Epithelial cell of proximal tubule (primary cell): Measurements from ENCODE around the gene FAM25G. TPM values are rescaled to one million over a fixed set of nuclear protein-coding genes. Genes with fewer than 3 reads are reported as not detected.
"Not testable (repeated sequence)": the region's sequence is repeated elsewhere in the genome, so short reads cannot be mapped to it uniquely, and the experiment has no call there.

ENCODE experiments used
- DNase-seq: peaks from one replicate; pipeline ENCODE4 v3.0.0-alpha.2; 2011; ENCODE audit warnings: low read depth
- H3K4me3 ChIP-seq: 2 replicates; pipeline ENCODE4 v1.5.1; 2011; ENCODE audit warnings: low read depth, mild to moderate bottlenecking, low read length
- total RNA-seq: library from RNA; depleted of rRNA; stranded (reverse); fragments of >200 nt; gene quantifications from 2 replicates; pipeline ENCODE4 v1.2.3, GENCODE V29; 2015

FAM25G gene
- not detected in 2 replicates for total RNA-seq

- not testable (repeated sequence) for H3K4me3 ChIP-seq, DNase-seq
Observed at GRCh38 chr10:47491600-47491999, at the start of gene FAM25G. Gene FAM25G, minus strand, starts transcription at chr10:47491700. Its CDS starts 26 bp downstream, at chr10:47491674.

DNA sequence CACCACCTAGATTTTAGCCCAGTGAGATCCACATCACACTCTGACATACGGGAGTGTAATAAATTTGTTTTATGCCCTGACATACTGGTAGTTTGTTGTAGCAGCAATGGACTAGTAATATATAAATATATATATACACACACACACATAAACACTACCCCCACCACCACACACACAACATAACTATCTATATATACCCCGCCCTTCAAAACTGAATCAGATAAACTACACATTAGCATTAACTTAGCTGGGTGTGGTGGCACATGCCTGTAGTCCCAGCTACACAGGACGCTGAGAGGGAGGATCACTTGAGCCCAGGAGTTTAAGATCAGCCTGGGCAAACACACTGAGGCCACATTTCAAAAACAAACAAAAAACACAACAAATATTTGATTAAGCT is 44.9 kb upstream of the FAM25G start:
- not testable (repeated sequence) for DNase-seq, H3K4me3 ChIP-seq

DNA sequence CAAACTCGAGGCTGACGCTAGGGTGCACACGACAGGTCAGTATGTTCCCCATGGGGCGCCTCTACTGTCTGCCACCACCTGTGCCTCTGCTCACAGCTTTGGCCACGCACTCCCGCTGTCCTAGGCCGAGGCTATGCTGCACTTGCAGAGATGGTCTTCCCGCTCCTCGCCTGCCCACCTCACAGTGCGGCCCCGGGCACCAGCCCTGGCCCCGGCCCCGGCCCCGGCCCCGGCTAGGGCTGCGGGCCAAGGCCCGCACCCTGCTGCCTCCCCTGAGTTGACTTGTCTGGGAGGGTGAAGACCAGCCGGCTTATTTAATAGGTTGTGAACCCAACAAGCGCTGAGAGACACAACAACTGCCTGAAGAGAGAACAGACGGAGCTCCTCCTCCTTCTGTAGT is 32.0 kb upstream of the FAM25G start, which contains the start of gene AGAP9:
AGAP9 (minus strand) TSS at position 164 of the 400 bp plus-strand sequence; CDS start at position 52, 112 bp downstream.
- DNase-seq, H3K4me3 ChIP-seq: not testable (repeated sequence)

- H3K4me3 ChIP-seq, DNase-seq: not testable (repeated sequence)
Observed at GRCh38 chr10:47502313-47502712, 10.8 kb upstream of the FAM25G start.

GRCh38 chr10:47494226-47494625 is 2.7 kb upstream of the FAM25G start:
- not testable (repeated sequence) for H3K4me3 ChIP-seq, DNase-seq

- not testable (repeated sequence) for H3K4me3 ChIP-seq, DNase-seq
Observed at GRCh38 chr10:47489630-47490029, 1.9 kb downstream of the FAM25G start.

- not testable (repeated sequence) for H3K4me3 ChIP-seq, DNase-seq
Observed at GRCh38 chr10:47485943-47486342, 5.6 kb downstream of the FAM25G start.

GRCh38 chr10:47484786-47485185 is 6.7 kb downstream of the FAM25G start:
- H3K4me3 ChIP-seq, DNase-seq: not testable (repeated sequence)

GRCh38 chr10:47483923-47484322 is 7.6 kb downstream of the FAM25G start, which contains the start of gene ANXA8:
Gene ANXA8, minus strand, starts transcription at chr10:47484115. Its CDS starts 182 bp downstream, at chr10:47483933.
- not testable (repeated sequence) for DNase-seq

GRCh38 chr10:47482367-47482766 is 9.1 kb downstream of the FAM25G start:
- H3K4me3 ChIP-seq, DNase-seq: not testable (repeated sequence)

More at GRCh38 chr10:47483923-47484322, 7.6 kb downstream of the FAM25G start, which contains the start of gene ANXA8:
- not testable (repeated sequence) for H3K4me3 ChIP-seq

GRCh38 chr10:47481768-47482181 is 9.7 kb downstream of the FAM25G start:
- not testable (repeated sequence) for H3K4me3 ChIP-seq, DNase-seq

GRCh38 chr10:47481182-47481766 is 10.2 kb downstream of the FAM25G start:
- DNase-seq, H3K4me3 ChIP-seq: not testable (repeated sequence)

GRCh38 chr10:47480133-47480532 is 11.4 kb downstream of the FAM25G start:
- DNase-seq, H3K4me3 ChIP-seq: not testable (repeated sequence)

DNA sequence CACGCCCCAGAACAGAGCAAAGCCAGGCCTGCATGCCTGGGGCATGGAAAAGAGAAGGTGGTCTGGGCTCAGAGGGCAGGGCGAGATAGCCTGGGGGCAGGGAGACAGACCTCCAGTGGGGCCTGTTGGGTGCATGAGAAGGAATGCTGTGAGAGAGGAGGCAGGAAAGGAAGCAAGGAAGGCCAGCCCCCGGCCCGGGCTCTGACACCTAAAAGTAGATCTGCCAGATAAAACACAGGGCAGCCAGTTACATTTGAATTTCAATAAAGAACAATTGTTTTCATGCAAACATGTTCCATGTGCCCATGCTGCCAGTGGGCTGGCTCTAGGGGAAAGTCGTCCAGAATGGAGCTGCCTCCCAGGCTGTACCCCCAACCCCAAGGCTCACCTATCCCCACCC is 13.4 kb downstream of the FAM25G start:
- DNase-seq, H3K4me3 ChIP-seq: not testable (repeated sequence)

- H3K4me3 ChIP-seq, DNase-seq: not testable (repeated sequence)
Observed at GRCh38 chr10:47477078-47477477, 14.4 kb downstream of the FAM25G start.

DNA sequence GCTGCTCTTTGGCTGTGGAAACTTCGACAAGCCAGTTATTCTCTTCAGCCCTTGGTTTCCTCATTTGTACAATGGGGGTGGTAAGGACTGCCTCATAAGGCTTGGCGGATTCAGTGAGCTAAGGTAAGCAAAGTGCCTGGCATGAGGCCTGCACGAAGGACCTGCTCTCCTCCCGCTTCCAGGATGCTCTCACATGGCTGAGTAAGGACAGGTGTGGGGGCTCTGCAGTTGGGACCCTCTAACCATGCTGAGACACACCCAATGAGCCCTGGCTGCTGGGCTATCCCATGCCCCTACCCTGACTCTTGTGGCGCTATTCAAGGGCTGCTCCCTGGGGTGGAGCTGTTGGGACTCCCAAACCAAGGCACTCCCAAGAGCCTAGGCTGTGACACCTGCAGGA is 16.4 kb downstream of the FAM25G start:
- H3K4me3 ChIP-seq, DNase-seq: not testable (repeated sequence)

DNA sequence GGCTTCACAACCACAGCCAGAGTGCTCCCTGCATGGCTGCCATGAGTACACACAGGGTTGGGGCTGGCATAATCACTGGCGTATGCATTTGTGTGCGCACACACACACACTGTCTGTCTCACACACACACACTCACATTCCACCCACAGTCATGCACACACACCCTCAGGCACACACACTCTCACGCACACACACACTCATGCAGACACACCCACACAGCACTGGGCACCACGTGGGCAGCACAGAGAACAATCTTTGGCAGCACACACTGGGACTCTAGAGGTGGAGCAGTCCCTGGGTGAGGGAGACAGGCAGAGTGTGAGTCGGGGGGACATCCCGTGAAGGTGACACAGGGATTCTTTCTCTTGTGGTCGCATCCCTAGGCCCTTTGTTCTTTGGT is 18.0 kb downstream of the FAM25G start:
- DNase-seq, H3K4me3 ChIP-seq: not testable (repeated sequence)

DNA sequence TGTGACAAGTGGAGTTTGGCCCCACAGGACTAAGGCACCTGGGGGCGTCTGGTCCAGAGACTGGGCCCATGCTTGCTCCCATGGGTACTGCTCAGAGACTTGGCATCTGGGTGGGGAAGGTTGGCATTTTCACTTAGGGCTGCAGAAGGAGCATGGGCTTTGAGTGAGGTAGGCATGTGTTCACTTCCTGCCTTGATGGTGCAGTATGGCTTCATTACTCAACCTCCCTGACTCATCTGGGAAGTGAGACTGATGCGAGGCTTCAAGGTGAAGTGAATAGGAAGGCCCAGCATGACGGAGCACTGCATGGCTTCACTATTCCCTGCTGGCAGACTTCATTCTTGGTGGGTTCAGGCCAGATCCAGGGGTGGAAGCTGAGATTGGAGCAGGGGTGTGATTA is 18.9 kb downstream of the FAM25G start:
- DNase-seq, H3K4me3 ChIP-seq: not testable (repeated sequence)

DNA sequence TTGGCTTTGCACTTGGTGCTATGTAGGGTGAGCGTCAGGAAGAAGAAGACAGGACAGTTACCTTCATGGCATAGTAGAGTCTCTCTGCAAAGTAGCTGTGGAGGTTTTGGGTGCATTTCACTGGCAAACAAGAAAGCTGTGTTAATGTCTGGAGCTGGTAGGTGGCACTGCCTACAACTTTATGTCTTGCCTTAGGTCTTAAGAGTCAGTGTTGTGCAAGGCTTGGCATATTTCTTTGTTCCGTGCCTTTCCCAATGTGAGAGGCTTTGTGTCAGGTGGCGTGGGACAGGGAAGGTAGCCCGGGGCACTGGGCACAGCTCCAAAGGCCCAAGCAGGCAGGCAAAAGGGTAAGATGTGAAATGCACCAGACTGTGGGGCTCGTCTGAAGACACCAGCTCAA is 19.4 kb downstream of the FAM25G start:
- not testable (repeated sequence) for DNase-seq

GRCh38 chr10:47468731-47469528 is 22.6 kb downstream of the FAM25G start:
- DNase-seq, H3K4me3 ChIP-seq: not testable (repeated sequence)

More for the DNA sequence above, 19.4 kb downstream of the FAM25G start:
- not testable (repeated sequence) for H3K4me3 ChIP-seq
